HEK293 (cell line): ENCODE measurements around the gene ZWILCH.

Experiments used
- CTCF ChIA-PET: fragments of 350-600 bp; formaldehyde crosslinking; extraction: SDS; loops from one replicate; lab custom pipeline; 2021; ENCODE audit warnings: antibody characterized with exemption; lab: Yijun Ruan, JAX
- POLR2A ChIA-PET: fragments of 300-600 bp; formaldehyde crosslinking; extraction: SDS; loops from one replicate; lab custom pipeline; 2020; ENCODE audit warnings: antibody characterized with exemption, inconsistent platforms; lab: Yijun Ruan, JAX
- H3K27ac ChIP-seq: fragments of 200-500 bp; sonication (Bioruptor generic); 2 replicates; pipeline ENCODE4 v1.5.1; 2014; ENCODE audit warnings: low read depth, low read length, control low read depth, inconsistent platforms; ENCODE audit errors: extremely low read depth
- H3K36me3 ChIP-seq, 2 experiments: fragments of 200-500 bp in 1 of 2; sonication (Bioruptor generic) in 1 of 2; 1 replicate in 1 of 2; 2 replicates in 1 of 2; pipeline ENCODE4 v1.5.1; 2014 to 2017; ENCODE audit warnings: inconsistent platforms in 2 of 2, low read length in 2 of 2; ENCODE audit not compliant: control insufficient read depth in 2 of 2, insufficient read depth in 1 of 2
- H3K4me1 ChIP-seq: fragments of 200-500 bp; sonication (Bioruptor generic); 2 replicates; pipeline ENCODE4 v1.5.1; 2014; ENCODE audit warnings: mild to moderate bottlenecking, low read length, inconsistent platforms; ENCODE audit not compliant: control insufficient read depth, insufficient read depth
- H3K4me3 ChIP-seq: 2 replicates; pipeline ENCODE4 v1.5.1; 2011; ENCODE audit warnings: low read depth, mild to moderate bottlenecking, control low read depth, low read length, moderate library complexity
- H3K9me3 ChIP-seq: fragments of 200-500 bp; sonication (Bioruptor generic); 2 replicates; pipeline ENCODE4 v1.5.1; 2014; ENCODE audit warnings: low read depth, low read length, inconsistent platforms; ENCODE audit not compliant: control insufficient read depth, insufficient read depth
- EGR2 ChIP-seq: fragments of 450-650 bp; formaldehyde crosslinking; IDR thresholded peaks from 2 replicates; pipeline ENCODE4 v1.5.1; 2016; ENCODE audit warnings: low read depth, missing biosample characterization, missing genetic modification characterization
- KLF1 ChIP-seq: fragments of 450-650 bp; formaldehyde crosslinking; IDR thresholded peaks from 2 replicates; pipeline ENCODE4 v1.5.1; 2016; ENCODE audit warnings: missing biosample characterization, missing genetic modification characterization
- SCRT1 ChIP-seq: fragments of 450-650 bp; formaldehyde crosslinking; IDR thresholded peaks from 2 replicates; pipeline ENCODE4 v1.5.1; 2016; ENCODE audit warnings: missing biosample characterization, missing genetic modification characterization, borderline replicate concordance
- ZFHX2 ChIP-seq: fragments of 450-650 bp; formaldehyde crosslinking; conservative IDR thresholded peaks from 2 replicates; pipeline ENCODE4 v1.5.1; 2016; ENCODE audit warnings: missing biosample characterization, missing genetic modification characterization
- ZNF112 ChIP-seq: fragments of 450-650 bp; formaldehyde crosslinking; IDR thresholded peaks from 2 replicates; pipeline ENCODE4 v1.5.0; 2017; ENCODE audit warnings: missing biosample characterization, missing genetic modification characterization
- ZNF221 ChIP-seq: fragments of 450-650 bp; formaldehyde crosslinking; IDR thresholded peaks from 2 replicates; pipeline ENCODE4 v1.5.1; 2017; ENCODE audit warnings: missing biosample characterization, missing genetic modification characterization, borderline replicate concordance
- ZNF23 ChIP-seq: fragments of 450-650 bp; formaldehyde crosslinking; IDR thresholded peaks from 2 replicates; pipeline ENCODE4 v1.5.1; 2016; ENCODE audit warnings: missing biosample characterization, missing genetic modification characterization, borderline replicate concordance
- ZNF292 ChIP-seq: fragments of 450-650 bp; formaldehyde crosslinking; IDR thresholded peaks from 2 replicates; pipeline ENCODE4 v1.5.1; 2016; ENCODE audit warnings: low read depth, missing biosample characterization, missing genetic modification characterization, borderline replicate concordance
- ZNF394 ChIP-seq: fragments of 450-650 bp; formaldehyde crosslinking; IDR thresholded peaks from 2 replicates; pipeline ENCODE4 v1.5.1; 2016; ENCODE audit warnings: missing biosample characterization, missing genetic modification characterization, mild to moderate bottlenecking, moderate library complexity, borderline replicate concordance
- ZNF404 ChIP-seq: fragments of 450-650 bp; formaldehyde crosslinking; IDR thresholded peaks from 2 replicates; pipeline ENCODE4 v1.5.1; 2017; ENCODE audit warnings: missing biosample characterization, missing genetic modification characterization
- ZNF426 ChIP-seq: fragments of 450-650 bp; formaldehyde crosslinking; IDR thresholded peaks from 2 replicates; pipeline ENCODE4 v1.5.1; 2017; ENCODE audit warnings: missing biosample characterization, missing genetic modification characterization, mild to moderate bottlenecking, inconsistent platforms, moderate library complexity
- ZNF433 ChIP-seq: fragments of 450-650 bp; formaldehyde crosslinking; IDR thresholded peaks from 2 replicates; pipeline ENCODE4 v1.5.1; 2016; ENCODE audit warnings: missing biosample characterization, missing genetic modification characterization, low read depth
- ZNF658 ChIP-seq: fragments of 450-650 bp; formaldehyde crosslinking; IDR thresholded peaks from 2 replicates; pipeline ENCODE4; 2016; ENCODE audit warnings: missing biosample characterization, missing genetic modification characterization
- ZNF664 ChIP-seq: fragments of 450-650 bp; formaldehyde crosslinking; IDR thresholded peaks from 2 replicates; pipeline ENCODE4 v1.5.1; 2016; ENCODE audit warnings: missing biosample characterization, missing genetic modification characterization
- ZNF76 ChIP-seq: fragments of 450-650 bp; formaldehyde crosslinking; IDR thresholded peaks from 2 replicates; pipeline ENCODE4; 2016; ENCODE audit warnings: low read depth, missing biosample characterization, missing genetic modification characterization, borderline replicate concordance
- ZNF791 ChIP-seq: fragments of 450-650 bp; formaldehyde crosslinking; IDR thresholded peaks from 2 replicates; pipeline ENCODE4 v1.5.1; 2016; ENCODE audit warnings: missing biosample characterization, missing genetic modification characterization
- ZNF830 ChIP-seq: fragments of 450-650 bp; IDR thresholded peaks from 2 replicates; pipeline ENCODE4 v1.5.0; 2018; ENCODE audit warnings: missing biosample characterization, missing genetic modification characterization, low read depth, mild to moderate bottlenecking, moderate library complexity
- ZSCAN23 ChIP-seq: fragments of 450-650 bp; formaldehyde crosslinking; IDR thresholded peaks from 2 replicates; pipeline ENCODE4 v1.5.1; 2016; ENCODE audit warnings: missing biosample characterization, missing genetic modification characterization
- TF ChIP-seq, protein P1 (sequence below): fragments of 450-650 bp; formaldehyde crosslinking; IDR thresholded peaks from 2 replicates; pipeline ENCODE4 v1.5.1; 2016; ENCODE audit warnings: missing biosample characterization, missing genetic modification characterization
- TF ChIP-seq, protein P2 (sequence below): fragments of 450-650 bp; formaldehyde crosslinking; IDR thresholded peaks from 2 replicates; pipeline ENCODE4 v1.5.1; 2016; ENCODE audit warnings: missing biosample characterization, missing genetic modification characterization
- TF ChIP-seq, protein P3 (sequence below): fragments of 450-650 bp; formaldehyde crosslinking; conservative IDR thresholded peaks from 2 replicates; pipeline ENCODE4 v1.5.1; 2016; ENCODE audit warnings: low read depth, missing biosample characterization, missing genetic modification characterization
- TF ChIP-seq, protein P4 (sequence below): fragments of 450-650 bp; formaldehyde crosslinking; IDR thresholded peaks from 2 replicates; pipeline ENCODE4 v1.5.1; 2016; ENCODE audit warnings: missing biosample characterization, missing genetic modification characterization, borderline replicate concordance
- TF ChIP-seq, protein P5 (sequence below): fragments of 450-650 bp; formaldehyde crosslinking; IDR thresholded peaks from 2 replicates; pipeline ENCODE4 v1.5.1; 2016; ENCODE audit warnings: missing biosample characterization, missing genetic modification characterization

ZWILCH gene

DNA sequence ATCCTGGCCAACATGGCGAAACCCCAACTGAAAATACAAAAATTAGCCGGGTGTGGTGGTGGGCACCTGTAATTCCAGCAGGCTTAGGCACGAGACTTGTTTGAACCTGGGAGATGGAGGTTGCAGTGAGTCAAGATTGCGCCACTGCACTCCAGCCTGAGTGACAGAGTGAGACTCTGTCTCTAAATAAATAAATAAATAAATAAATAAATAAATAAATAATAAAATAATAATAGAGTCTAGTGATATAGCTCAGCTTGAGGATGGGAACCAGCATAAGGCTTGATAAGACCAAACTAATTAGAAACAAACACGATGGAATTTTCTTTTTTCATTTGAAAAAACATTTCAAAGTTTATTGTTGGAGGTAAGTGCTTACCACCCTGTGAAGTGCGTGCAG is 43.8 kb upstream of the ZWILCH start (continued):
- TF ChIP-seq, protein P1, sequence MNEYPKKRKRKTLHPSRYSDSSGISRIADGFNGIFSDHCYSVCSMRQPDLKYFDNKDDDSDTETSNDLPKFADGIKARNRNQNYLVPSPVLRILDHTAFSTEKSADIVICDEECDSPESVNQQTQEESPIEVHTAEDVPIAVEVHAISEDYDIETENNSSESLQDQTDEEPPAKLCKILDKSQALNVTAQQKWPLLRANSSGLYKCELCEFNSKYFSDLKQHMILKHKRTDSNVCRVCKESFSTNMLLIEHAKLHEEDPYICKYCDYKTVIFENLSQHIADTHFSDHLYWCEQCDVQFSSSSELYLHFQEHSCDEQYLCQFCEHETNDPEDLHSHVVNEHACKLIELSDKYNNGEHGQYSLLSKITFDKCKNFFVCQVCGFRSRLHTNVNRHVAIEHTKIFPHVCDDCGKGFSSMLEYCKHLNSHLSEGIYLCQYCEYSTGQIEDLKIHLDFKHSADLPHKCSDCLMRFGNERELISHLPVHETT (tag by site-specific recombination): 0 out of 2 replicates have a peak, but pooled peaks have one; percentile 17
- TF ChIP-seq, protein P2, sequence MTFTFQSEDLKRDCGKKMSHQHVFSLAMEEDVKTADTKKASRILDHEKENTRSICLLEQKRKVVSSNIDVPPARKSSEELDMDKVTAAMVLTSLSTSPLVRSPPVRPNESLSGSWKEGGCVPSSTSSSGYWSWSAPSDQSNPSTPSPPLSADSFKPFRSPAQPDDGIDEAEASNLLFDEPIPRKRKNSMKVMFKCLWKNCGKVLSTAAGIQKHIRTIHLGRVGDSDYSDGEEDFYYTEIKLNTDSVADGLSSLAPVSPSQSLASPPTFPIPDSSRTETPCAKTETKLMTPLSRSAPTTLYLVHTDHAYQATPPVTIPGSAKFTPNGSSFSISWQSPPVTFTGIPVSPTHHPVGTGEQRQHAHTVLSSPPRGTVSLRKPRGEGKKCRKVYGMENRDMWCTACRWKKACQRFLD (tag by site-specific recombination): 0 out of 2 replicates have a peak, but pooled peaks have one; percentile 36
- TF ChIP-seq ZNF433 (tag by site-specific recombination) (peak; percentile 82), ZNF404 (peak; percentile 56; the same call in 1 of the 2 replicates), ZNF426 (tag by site-specific recombination) (peak; percentile 82), ZNF791 (tag by site-specific recombination) (peak; percentile 44; the same call in 1 of the 2 replicates), ZNF394 (tag by site-specific recombination) (peak; percentile 94), ZSCAN23 (tag by site-specific recombination) (0 out of 2 replicates have a peak, but pooled peaks have one; percentile 33), ZNF664 (peak; percentile 65; the same call in 1 of the 2 replicates)
- TF ChIP-seq, protein P3, sequence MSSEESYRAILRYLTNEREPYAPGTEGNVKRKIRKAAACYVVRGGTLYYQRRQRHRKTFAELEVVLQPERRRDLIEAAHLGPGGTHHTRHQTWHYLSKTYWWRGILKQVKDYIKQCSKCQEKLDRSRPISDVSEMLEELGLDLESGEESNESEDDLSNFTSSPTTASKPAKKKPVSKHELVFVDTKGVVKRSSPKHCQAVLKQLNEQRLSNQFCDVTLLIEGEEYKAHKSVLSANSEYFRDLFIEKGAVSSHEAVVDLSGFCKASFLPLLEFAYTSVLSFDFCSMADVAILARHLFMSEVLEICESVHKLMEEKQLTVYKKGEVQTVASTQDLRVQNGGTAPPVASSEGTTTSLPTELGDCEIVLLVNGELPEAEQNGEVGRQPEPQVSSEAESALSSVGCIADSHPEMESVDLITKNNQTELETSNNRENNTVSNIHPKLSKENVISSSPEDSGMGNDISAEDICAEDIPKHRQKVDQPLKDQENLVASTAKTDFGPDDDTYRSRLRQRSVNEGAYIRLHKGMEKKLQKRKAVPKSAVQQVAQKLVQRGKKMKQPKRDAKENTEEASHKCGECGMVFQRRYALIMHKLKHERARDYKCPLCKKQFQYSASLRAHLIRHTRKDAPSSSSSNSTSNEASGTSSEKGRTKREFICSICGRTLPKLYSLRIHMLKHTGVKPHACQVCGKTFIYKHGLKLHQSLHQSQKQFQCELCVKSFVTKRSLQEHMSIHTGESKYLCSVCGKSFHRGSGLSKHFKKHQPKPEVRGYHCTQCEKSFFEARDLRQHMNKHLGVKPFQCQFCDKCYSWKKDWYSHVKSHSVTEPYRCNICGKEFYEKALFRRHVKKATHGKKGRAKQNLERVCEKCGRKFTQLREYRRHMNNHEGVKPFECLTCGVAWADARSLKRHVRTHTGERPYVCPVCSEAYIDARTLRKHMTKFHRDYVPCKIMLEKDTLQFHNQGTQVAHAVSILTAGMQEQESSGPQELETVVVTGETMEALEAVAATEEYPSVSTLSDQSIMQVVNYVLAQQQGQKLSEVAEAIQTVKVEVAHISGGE: peak; percentile 76
- TF ChIP-seq, protein P4, sequence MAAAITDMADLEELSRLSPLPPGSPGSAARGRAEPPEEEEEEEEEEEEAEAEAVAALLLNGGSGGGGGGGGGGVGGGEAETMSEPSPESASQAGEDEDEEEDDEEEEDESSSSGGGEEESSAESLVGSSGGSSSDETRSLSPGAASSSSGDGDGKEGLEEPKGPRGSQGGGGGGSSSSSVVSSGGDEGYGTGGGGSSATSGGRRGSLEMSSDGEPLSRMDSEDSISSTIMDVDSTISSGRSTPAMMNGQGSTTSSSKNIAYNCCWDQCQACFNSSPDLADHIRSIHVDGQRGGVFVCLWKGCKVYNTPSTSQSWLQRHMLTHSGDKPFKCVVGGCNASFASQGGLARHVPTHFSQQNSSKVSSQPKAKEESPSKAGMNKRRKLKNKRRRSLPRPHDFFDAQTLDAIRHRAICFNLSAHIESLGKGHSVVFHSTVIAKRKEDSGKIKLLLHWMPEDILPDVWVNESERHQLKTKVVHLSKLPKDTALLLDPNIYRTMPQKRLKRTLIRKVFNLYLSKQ: 0 out of 2 replicates have a peak, but pooled peaks have one; percentile 54

DNA sequence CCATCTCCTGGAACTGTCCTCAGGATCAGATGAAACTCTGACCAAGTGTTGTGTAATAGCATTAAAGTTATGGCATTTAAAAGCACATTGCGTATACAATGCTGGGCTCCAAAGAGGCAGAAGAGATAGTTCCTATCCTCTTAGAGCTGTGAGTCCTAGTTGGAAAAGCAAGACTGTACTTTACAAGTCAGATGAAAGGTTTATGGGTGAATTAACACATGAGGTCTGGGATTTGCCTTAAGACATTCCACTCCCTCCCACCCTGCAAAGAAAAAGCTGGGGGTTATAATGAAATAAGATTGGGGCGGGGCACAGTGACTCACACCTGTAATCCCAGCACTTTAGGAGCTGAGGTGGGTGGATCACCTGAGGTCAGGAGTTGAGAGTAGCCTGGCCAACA is 43.2 kb upstream of the ZWILCH start:
- ChIA-PET CTCF (interaction anchor here (1.4 to 1.8 kb wide), 2 partner anchors 36 to 76 kb away, joined by 4 to 17 read pairs; partner anchors contain the start of gene SNAPC5), POLR2A (interaction anchor here (0.7 kb wide), 1 partner anchor 31 kb away, joined by 8 read pairs; no protein-coding TSS in a partner anchor)

More for the DNA sequence above, 43.2 kb upstream of the ZWILCH start:
- H3K27ac ChIP-seq: no peak overlapping the region
- no peaks in the 10 kb centered on the region for H3K9me3 ChIP-seq
- no peak overlapping the region for H3K4me3 ChIP-seq
- TF ChIP-seq EGR2 (peak; percentile 50; the same call in 1 of the 2 replicates), KLF1 (tag by site-specific recombination) (peak; percentile 90), ZNF221 (tag by site-specific recombination) (no peak), ZNF112 (tag by site-specific recombination) (no peak), ZNF830 (no peak), ZNF292 (tag by site-specific recombination) (no peak), ZNF658 (tag by site-specific recombination) (no peak), ZNF23 (no peak), ZNF76 (tag by site-specific recombination) (no peak), SCRT1 (tag by site-specific recombination) (no peak), ZFHX2 (tag by site-specific recombination) (0 out of 2 replicates have a peak, but pooled peaks have one; percentile 21)
- TF ChIP-seq, protein P5, sequence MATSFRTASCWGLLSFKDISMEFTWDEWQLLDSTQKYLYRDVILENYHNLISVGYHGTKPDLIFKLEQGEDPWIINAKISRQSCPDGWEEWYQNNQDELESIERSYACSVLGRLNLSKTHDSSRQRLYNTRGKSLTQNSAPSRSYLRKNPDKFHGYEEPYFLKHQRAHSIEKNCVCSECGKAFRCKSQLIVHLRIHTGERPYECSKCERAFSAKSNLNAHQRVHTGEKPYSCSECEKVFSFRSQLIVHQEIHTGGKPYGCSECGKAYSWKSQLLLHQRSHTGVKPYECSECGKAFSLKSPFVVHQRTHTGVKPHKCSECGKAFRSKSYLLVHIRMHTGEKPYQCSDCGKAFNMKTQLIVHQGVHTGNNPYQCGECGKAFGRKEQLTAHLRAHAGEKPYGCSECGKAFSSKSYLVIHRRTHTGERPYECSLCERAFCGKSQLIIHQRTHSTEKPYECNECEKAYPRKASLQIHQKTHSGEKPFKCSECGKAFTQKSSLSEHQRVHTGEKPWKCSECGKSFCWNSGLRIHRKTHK (tag by site-specific recombination): no peak
- TF ChIP-seq, protein P4: no peak
- peaks cover 2 to 4% of the 10 kb centered on the region in 2 experiments; a peak in 2 of 3 replicates for H3K36me3 ChIP-seq
- peaks cover 8% of the 10 kb centered on the region; the same call in 1 of the 2 replicates for H3K4me1 ChIP-seq
